Loucy (cell line): Measurements from ENCODE around the gene B9D1.

ENCODE experiments used
- H2AFZ ChIP-seq: fragments of 200-600 bp; sonication (generic); 2 replicates; pipeline ENCODE4 v1.6.0; 2016; ENCODE audit warnings: antibody characterized with exemption, mild to moderate bottlenecking, low read length, moderate library complexity
- H3F3A ChIP-seq: fragments of 200-600 bp; 2 replicates; pipeline ENCODE4 v1.6.0; 2016; ENCODE audit warnings: antibody characterized with exemption, low read depth, mild to moderate bottlenecking
- H3K27me3 ChIP-seq: fragments of 200-600 bp; sonication (generic); 2 replicates; pipeline ENCODE4 v1.6.1; 2014; ENCODE audit warnings: low read length, mild to moderate bottlenecking; ENCODE audit not compliant: insufficient read depth, poor library complexity, severe bottlenecking
- H3K36me3 ChIP-seq: fragments of 200-600 bp; sonication (generic); 2 replicates; pipeline ENCODE4 v1.6.1; 2016; ENCODE audit warnings: low read length; ENCODE audit not compliant: insufficient read depth
- H3K4me1 ChIP-seq: fragments of 200-600 bp; sonication (generic); 2 replicates; pipeline ENCODE4 v1.5.1; 2014; ENCODE audit warnings: low read length, mild to moderate bottlenecking; ENCODE audit not compliant: insufficient read depth, poor library complexity, severe bottlenecking
- H3K4me2 ChIP-seq: fragments of 200-600 bp; sonication (generic); 2 replicates; pipeline ENCODE4 v1.6.0; 2014; ENCODE audit warnings: antibody characterized with exemption, low read length, low read depth, mild to moderate bottlenecking; ENCODE audit not compliant: poor library complexity, severe bottlenecking
- H3K4me3 ChIP-seq: fragments of 200-600 bp; sonication (generic); 2 replicates; pipeline ENCODE4 v1.5.1; 2014; ENCODE audit warnings: low read length, mild to moderate bottlenecking, mixed read lengths; ENCODE audit not compliant: poor library complexity, severe bottlenecking
- H3K79me2 ChIP-seq: fragments of 200-600 bp; sonication (generic); 2 replicates; pipeline ENCODE4 v1.6.1; 2014; ENCODE audit warnings: low read length; ENCODE audit not compliant: insufficient read depth
- H3K9ac ChIP-seq: fragments of 200-600 bp; sonication (generic); 2 replicates; pipeline ENCODE4 v1.6.0; 2014; ENCODE audit warnings: mild to moderate bottlenecking, low read depth, low read length, moderate library complexity; ENCODE audit not compliant: poor library complexity, severe bottlenecking
- H3K9me2 ChIP-seq: fragments of 200-600 bp; sonication (generic); replicated peaks from 2 replicates; pipeline ENCODE4 v1.6.1; 2016; ENCODE audit warnings: low read depth, low read length, mixed read lengths
- H3K9me3 ChIP-seq: fragments of 200-600 bp; sonication (generic); 2 replicates; pipeline ENCODE4 v1.6.1; 2014; ENCODE audit warnings: mild to moderate bottlenecking, antibody characterized with exemption, low read length, low read depth; ENCODE audit not compliant: insufficient read depth
- H4K20me1 ChIP-seq: fragments of 200-600 bp; sonication (generic); 2 replicates; pipeline ENCODE4 v1.6.0; 2014; ENCODE audit warnings: antibody characterized with exemption, low read length, mild to moderate bottlenecking; ENCODE audit not compliant: insufficient read depth, poor library complexity, severe bottlenecking
- CTCF ChIP-seq: fragments of 200-600 bp; sonication (generic); conservative IDR thresholded peaks from 2 replicates; pipeline ENCODE4 v1.5.1; 2014; ENCODE audit warnings: mild to moderate bottlenecking, antibody characterized with exemption, low read length
- EZH2phosphoT487 ChIP-seq: fragments of 200-600 bp; IDR thresholded peaks from 2 replicates; pipeline ENCODE4 v1.6.1; 2018; ENCODE audit warnings: antibody characterized with exemption, mild to moderate bottlenecking, moderate library complexity, borderline replicate concordance

Gene B9D1

GRCh38 chr17:19345067-19345460 lies 17.5 kb downstream of the B9D1 start:
- Histone ChIP-seq H3K27me3 (no peaks in the 10 kb centered on the region), H3K36me3 (no peaks in the 10 kb centered on the region), H3K9me2 (no peaks in the 10 kb centered on the region), H3K9me3 (no peaks in the 10 kb centered on the region), H3K9ac (no peak overlapping the region), H3K4me1 (no peaks in the 10 kb centered on the region), H3K79me2 (no peaks in the 10 kb centered on the region), H3K4me3 (no peak overlapping the region), H3K4me2 (no peak overlapping the region), H4K20me1 (no peaks in the 10 kb centered on the region), H2AFZ (no peak overlapping the region), H3F3A (no peaks in the 10 kb centered on the region)
- TF ChIP-seq EZH2phosphoT487 (no peak), CTCF (no peak)

GRCh38 chr17:19344311-19345066 lies 18.0 kb downstream of the B9D1 start:
- Histone ChIP-seq H3K4me1 (no peaks in the 10 kb centered on the region), H3K9me2 (no peaks in the 10 kb centered on the region), H3K79me2 (no peaks in the 10 kb centered on the region), H3K36me3 (no peaks in the 10 kb centered on the region), H2AFZ (no peak overlapping the region), H3K9me3 (no peaks in the 10 kb centered on the region), H4K20me1 (no peaks in the 10 kb centered on the region), H3K4me2 (no peak overlapping the region), H3K9ac (no peak overlapping the region), H3F3A (no peaks in the 10 kb centered on the region), H3K4me3 (no peak overlapping the region), H3K27me3 (no peaks in the 10 kb centered on the region)
- no peak for TF ChIP-seq CTCF
- no peak for TF ChIP-seq EZH2phosphoT487

GRCh38 chr17:19343671-19344151 lies 18.8 kb downstream of the B9D1 start:
- Histone ChIP-seq H4K20me1 (no peaks in the 10 kb centered on the region), H3K79me2 (no peaks in the 10 kb centered on the region), H2AFZ (no peak overlapping the region), H3F3A (no peaks in the 10 kb centered on the region), H3K9me2 (no peaks in the 10 kb centered on the region), H3K9me3 (no peaks in the 10 kb centered on the region), H3K27me3 (no peaks in the 10 kb centered on the region), H3K4me3 (no peak overlapping the region), H3K36me3 (no peaks in the 10 kb centered on the region), H3K4me1 (no peaks in the 10 kb centered on the region), H3K4me2 (no peak overlapping the region), H3K9ac (no peak overlapping the region)
- TF ChIP-seq EZH2phosphoT487, result no peak
- TF ChIP-seq CTCF, result no peak
